SK-N-MC (cell line): ENCODE measurements around the gene MCM8.

Source experiments
- EZH2 ChIP-seq: fragments of 200-600 bp; sonication (generic); IDR thresholded peaks from one replicate; pipeline ENCODE4 v1.6.1; 2017; ENCODE audit warnings: antibody characterized with exemption
- POLR2AphosphoS5 ChIP-seq: IDR thresholded peaks from 2 replicates; pipeline ENCODE4 v1.6.1; 2012; ENCODE audit warnings: mild to moderate bottlenecking, low read depth, low read length, borderline replicate concordance

- TF ChIP-seq EZH2 (no peak), POLR2AphosphoS5 (no peak)
Measured at GRCh38 chr20:5989539-5989938, 39.1 kb downstream of the MCM8 start.
